ENCODE results near the gene NID1.
"Not testable (repeated sequence)": the region's sequence is repeated elsewhere in the genome, so short reads cannot be mapped to it uniquely, and the experiment has no call there.

NID1 gene

GRCh38 chr1:236021424-236022135 is 43.3 kb downstream of the NID1 start:
- no peak for DNase-seq

DNA sequence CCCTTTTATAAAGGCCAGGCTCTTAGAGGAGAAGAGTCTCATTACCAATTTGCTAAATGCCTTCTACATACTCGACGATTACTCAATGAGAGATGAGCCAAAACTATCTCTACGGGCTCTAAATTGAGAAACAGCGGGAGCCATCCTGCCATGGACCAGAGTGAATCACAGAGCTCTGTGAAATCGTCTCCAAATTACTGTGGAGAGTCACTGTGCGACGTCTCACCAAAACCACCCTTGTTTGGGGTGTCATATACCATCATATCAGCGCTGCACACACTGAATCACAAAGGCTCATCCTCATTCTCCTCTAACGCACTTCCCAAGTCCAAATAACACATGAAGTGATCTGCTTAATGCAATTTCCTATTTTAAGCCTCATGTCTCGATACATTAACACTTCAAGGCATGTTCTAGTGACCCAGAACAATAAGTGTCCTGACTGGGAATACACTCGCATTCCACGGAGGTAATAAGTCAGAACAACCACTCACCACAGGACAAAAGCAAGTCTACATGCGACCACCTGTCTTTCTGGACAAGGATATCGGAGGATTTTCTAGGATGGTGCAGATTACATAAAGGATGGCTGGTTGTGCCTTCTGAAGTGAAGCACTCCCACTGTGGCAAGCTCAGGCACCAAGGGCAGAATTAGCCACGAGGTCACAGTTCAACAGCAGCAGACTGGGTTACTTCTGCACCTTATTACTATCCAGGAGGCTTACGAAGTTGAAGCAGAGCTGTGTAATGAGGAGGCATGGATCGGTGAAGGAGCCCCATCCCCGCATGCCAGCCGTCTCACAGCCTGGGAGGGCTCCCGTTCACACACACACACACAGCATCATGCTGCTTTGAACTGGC is 44.3 kb downstream of the NID1 start:
- no peak for DNase-seq

- DNase-seq, result no peak
These were observed 45.9 kb downstream of the NID1 start for GRCh38 chr1:236018885-236019453.

DNA sequence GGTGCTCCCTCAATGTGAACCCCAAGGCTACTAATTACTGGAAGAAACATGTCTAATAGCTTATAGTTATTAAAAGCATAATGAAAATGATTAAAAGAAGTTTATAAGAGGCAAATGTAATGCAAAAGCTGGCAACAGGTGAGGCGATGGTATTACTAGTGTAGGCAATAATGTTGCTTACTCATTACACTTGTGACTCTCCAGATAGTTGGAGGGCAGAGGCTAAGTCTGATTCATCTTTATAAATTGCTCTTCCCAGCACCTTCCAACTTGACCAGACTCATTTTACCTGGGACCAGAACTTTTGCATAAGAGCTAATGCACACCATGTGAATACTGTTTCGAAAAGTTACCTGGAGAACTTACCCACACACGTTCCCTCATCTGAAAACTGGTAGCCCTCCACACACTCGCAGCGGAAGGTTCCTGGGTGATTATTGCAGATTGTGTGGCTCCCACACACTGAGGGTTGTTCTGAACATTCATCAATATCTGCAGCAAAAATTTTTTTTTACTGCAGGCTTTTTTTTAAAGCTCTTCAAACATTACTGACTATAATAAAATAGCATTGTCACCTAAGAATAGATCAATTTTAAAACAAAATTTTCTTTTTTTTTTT is 48.0 kb downstream of the NID1 start:
- DNase-seq, result no peak

DNA sequence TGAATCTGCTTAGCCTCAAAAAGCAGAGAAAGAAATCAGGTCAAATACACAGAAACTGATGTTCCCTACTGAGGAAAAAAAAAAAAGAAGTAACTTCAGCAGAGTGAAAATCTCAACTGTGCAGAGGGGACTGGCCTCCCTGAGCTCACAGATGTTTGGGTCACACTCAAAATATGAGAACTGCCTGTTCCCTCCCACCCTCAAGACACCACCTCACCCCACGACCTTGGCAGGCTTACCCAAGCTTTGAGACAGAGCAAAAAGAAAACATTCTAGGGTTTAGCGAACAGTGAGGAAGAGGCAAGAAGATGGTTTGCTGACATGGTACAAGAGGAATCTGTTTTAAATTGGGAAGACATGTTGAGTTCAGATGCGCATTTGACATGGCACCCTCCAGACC is 48.8 kb downstream of the NID1 start:
- no peak for DNase-seq

- DNase-seq, result no peak
These were observed 49.4 kb downstream of the NID1 start for GRCh38 chr1:236015539-236015938.

- DNase-seq, result no peak
These were observed 51.6 kb downstream of the NID1 start for GRCh38 chr1:236013330-236013729.

DNA sequence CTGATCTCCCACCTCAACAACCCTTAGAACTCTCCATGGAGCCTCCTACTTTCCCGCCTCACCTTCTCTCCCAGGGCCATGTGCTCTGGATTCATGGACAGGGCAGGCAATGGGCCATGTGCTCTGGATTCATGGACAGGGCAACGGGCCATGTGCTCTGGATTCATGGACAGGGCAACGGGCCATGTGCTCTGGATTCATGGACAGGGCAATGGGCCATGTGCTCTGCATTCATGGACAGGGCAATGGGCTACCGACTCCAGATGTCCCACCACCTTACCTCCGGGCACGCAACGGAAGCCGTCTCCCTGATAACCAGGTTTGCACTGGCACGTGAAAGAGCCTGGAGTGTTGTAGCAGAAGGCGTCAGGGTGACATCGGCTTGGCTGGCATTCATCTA is 53.2 kb downstream of the NID1 start:
- DNase-seq, result no peak

DNA sequence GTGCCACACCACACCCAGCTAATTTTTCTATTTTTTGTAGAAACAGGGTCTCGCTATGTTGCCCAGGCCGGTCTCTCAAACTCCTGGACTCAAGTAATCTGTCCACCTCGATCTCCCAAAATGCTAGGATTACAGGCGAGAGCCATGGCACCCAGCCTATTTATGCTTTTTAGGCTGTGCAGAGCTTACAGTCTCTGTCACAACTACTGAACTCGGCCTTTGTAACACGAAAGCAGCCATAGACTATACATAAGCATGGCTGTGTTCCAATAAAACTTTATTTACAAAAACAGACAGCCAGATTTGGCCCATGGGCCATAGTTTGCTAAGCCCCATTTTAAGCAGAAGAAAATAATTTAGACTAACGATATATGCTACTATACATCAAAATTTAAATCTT is 54.4 kb downstream of the NID1 start:
- DNase-seq, result no peak

DNA sequence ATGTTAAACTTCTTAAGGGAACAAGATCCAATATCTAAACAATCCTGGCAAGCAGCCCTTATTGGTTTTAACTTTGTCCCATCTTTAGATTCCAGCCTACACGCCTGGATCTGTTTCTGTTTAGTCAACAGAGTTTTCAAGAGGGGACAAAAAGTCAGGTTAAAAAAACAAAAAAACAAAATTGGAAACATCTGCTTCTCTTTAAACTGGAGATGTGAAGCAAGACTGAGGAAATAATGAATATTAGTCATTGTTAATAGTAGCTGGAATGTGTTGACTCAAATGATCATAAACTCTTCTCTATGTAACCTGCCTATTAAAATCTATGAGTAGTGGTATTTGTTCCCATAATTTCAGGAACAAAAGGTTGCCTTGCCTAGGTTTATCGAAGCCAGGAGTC is 55.0 kb downstream of the NID1 start:
- no peak for DNase-seq

- DNase-seq, result no peak
These were observed 55.7 kb downstream of the NID1 start for GRCh38 chr1:236009191-236009590.

DNA sequence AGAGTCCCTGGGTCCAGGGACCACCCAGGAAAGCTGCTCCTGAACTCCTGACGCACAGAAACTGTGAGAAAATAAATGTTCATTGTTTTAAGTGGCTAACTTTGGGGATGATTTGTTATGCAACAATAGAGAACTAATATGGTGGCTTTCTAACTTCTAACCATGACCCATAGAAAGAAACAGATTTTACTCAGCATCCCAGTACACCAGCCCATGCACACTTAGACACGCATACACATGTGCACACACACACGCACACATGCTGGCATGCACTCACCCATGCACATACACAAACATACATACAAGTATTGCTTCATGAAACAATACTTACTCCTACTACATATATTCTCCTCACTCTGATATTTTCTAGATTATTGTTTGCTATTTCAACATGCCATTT is 57.1 kb downstream of the NID1 start:
- DNase-seq, result no peak

DNA sequence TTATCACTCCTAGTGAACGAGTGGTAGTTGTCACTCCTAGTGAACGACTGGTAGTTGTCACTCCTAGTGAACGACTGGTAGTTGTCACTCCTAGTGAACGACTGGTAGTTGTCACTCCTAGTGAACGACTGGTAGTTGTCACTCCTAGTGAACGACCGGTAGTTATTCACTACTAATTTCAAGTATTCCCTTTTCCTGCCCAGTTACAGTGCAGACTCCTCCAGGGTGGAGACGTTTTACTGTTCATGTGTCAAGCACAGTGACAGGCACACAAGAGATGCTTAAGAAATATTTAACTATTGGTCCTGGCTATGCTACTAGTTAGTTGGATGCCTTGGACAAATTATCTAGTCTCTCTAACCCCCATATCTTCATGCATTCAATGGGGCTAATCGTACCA is 61.8 kb downstream of the NID1 start:
- DNase-seq, result not testable (repeated sequence)

- DNase-seq, result no peak
These were observed 62.3 kb downstream of the NID1 start for GRCh38 chr1:236002572-236002971.

- no peak for DNase-seq
These were observed 62.9 kb downstream of the NID1 start for GRCh38 chr1:236002025-236002390.

DNA sequence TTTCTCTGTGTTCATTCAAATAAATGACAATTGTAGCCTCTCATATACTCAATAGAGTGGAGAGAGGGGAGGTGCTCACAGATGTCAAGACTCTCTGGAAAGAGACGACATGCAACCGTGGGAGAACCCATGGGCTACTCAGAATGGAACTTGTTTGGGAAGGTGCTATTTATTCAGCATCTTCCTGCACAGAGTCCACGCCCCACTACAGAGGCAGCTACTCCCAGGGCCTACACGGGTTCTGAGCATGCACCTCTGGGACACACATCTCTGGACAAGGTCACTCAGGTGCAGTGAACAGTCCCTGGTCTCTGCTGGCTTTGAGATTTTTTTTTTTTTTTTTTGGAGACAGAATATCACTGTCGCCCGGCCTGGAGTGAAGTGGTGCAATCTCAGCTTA is 64.1 kb downstream of the NID1 start:
- DNase-seq, result no peak

DNA sequence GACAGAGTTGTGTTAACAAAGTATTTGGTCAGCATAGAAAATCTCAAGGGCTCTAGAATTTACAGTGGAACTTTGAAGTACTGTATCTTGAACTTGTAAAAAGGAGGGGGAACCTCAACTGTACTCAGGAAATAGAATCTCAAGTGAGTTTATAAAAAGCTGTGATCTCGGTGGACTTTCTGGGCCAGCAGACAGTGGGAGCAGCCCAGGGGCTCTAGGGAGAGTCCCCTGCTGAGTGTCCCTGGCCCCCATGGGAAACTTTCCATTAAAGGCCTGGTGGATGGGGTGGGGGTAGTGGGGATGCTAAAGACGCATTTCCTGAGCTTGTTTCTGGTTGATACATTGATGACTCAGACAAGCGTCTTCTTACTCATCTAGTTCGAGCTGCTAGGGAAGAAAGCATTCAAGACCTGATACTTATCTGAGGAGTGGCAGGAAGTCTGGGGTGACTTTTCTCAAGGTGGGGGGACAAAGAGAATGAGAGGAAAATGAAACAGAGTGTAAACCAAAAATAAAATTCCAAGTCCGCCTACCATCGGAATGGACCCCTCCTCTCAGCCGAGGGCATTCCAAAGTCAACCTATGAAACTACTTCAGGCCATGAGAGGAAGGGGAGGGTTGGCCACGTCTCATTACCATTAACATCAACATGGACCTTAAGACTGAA is 65.5 kb downstream of the NID1 start:
- DNase-seq, result peak; percentile 63

DNA sequence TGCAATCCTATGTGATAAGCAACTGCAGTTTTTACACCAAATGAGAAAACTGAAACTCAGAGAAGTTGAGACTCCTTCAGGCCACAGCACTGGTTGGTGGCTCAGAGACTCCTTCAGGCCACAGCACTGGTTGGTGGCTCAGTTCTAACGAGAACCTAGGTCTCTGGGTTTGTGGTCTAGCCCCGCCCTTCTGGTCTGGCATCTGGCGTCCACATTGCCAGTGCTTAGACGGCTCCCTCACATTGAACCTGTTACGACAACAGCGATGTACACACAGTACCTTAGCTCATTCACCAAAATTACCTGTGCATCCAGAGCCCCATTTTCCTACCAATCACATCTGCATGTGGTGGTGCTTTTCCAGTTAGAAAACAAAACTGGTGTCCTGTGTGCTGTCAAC is 66.1 kb downstream of the NID1 start:
- peak; percentile 45 for DNase-seq

GRCh38 chr1:235997931-235998330 is 67.0 kb downstream of the NID1 start:
- DNase-seq, result no peak

- no peak for DNase-seq
These were observed 67.8 kb downstream of the NID1 start for GRCh38 chr1:235997049-235997448.

- no peak for DNase-seq
These were observed 68.7 kb downstream of the NID1 start for GRCh38 chr1:235996048-235996785.

GRCh38 chr1:235995511-235995910 is 69.4 kb downstream of the NID1 start:
- DNase-seq, result no peak
